Fibroblast of the aortic adventitia (primary cell): Measurements from ENCODE around the gene P4HA2. TPM values are rescaled to one million over a fixed set of nuclear protein-coding genes. Genes with fewer than 3 reads are reported as not detected.

Experiments
- DNase-seq: peaks from one replicate; pipeline ENCODE4 v3.0.0-alpha.2; 2010; ENCODE audit warnings: low read depth
- H3K4me3 ChIP-seq: 2 replicates; pipeline ENCODE4 v1.5.1; 2011; ENCODE audit warnings: low read depth, mild to moderate bottlenecking, control low read depth, low read length, moderate library complexity
- CTCF ChIP-seq: IDR thresholded peaks from 2 replicates; pipeline ENCODE4 v1.5.1; 2011; ENCODE audit warnings: mild to moderate bottlenecking, low read length, control low read depth, inconsistent platforms; ENCODE audit not compliant: insufficient read depth
- total RNA-seq: library from RNA; depleted of rRNA; stranded (reverse); fragments of >200 nt; gene quantifications from 2 replicates; pipeline ENCODE4 v1.2.3, GENCODE V29; 2012; ENCODE audit warnings: low replicate concordance

The P4HA2 gene
- total RNA-seq, 1 donor, result 104 TPM

GRCh38 chr5:132203464-132203818 is 24.2 kb downstream of the P4HA2 start:
- no peak overlapping the region for H3K4me3 ChIP-seq
- no peak for DNase-seq
- TF ChIP-seq CTCF, result no peak

- no peak overlapping the region for H3K4me3 ChIP-seq
- no peak for DNase-seq
Measured at GRCh38 chr5:132202711-132203463, 24.8 kb downstream of the P4HA2 start.

GRCh38 chr5:132199116-132199680 is 28.5 kb downstream of the P4HA2 start:
- DNase-seq, result no peak
- H3K4me3 ChIP-seq, result no peak overlapping the region
- no peak for TF ChIP-seq CTCF

More at GRCh38 chr5:132202711-132203463, 24.8 kb downstream of the P4HA2 start:
- TF ChIP-seq CTCF, result no peak

GRCh38 chr5:132198571-132198970 is 29.1 kb downstream of the P4HA2 start:
- TF ChIP-seq CTCF, result no peak
- DNase-seq, result no peak
- H3K4me3 ChIP-seq, result no peak overlapping the region

GRCh38 chr5:132195727-132196126 is 31.9 kb downstream of the P4HA2 start:
- no peak for DNase-seq
- TF ChIP-seq CTCF, result no peak
- H3K4me3 ChIP-seq, result no peak overlapping the region

GRCh38 chr5:132193165-132193694 is 34.4 kb downstream of the P4HA2 start:
- no peak for TF ChIP-seq CTCF
- no peak overlapping the region for H3K4me3 ChIP-seq
- no peak for DNase-seq
